Kidney glomerular epithelial cell (primary cell): ENCODE data around the gene AP2A2.

ENCODE experiments used
- DNase-seq: peaks from one replicate; lab custom pipeline; 2025; lab: John Stamatoyannopoulos, UW

AP2A2 gene

DNA sequence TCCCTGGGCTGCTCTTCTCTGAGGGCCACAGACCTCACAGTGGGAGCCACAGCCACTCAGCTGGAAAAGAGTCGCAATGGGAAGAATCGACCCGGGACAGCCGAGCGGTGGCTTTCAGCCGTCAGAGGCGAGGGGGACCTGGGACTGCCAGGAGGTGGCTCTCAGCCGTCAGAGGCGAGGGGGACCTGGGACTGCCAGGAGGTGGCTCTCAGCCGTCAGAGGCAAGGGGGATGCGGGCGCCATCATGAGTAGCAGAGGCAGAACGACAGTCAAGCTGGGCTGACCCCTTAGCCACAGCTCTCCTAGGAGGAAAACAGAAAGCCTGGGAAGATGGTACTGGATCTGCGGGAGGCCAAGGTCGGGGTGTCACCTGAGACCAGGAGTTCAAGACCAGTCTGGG lies 134.1 kb downstream of the AP2A2 start:
- no peak for DNase-seq

DNA sequence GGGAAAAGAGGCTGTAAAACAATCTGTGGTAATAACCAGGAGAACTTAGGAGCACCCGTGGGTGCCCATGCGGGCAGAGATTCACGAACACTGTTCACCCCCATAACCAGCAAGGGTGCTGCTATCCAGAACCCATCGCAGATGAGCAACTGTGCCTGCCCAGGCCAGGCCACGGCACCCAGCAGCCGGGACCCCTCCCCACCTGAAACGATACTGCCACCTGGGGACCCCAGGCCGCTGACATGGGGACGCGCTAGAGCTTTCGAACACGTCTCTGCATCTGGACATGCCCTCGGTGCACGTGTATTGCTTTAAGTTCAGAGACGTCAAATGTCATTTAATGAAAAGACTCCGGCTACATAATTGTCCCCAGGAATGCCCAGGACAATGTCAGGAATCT lies 134.7 kb downstream of the AP2A2 start:
- no peak for DNase-seq

DNA sequence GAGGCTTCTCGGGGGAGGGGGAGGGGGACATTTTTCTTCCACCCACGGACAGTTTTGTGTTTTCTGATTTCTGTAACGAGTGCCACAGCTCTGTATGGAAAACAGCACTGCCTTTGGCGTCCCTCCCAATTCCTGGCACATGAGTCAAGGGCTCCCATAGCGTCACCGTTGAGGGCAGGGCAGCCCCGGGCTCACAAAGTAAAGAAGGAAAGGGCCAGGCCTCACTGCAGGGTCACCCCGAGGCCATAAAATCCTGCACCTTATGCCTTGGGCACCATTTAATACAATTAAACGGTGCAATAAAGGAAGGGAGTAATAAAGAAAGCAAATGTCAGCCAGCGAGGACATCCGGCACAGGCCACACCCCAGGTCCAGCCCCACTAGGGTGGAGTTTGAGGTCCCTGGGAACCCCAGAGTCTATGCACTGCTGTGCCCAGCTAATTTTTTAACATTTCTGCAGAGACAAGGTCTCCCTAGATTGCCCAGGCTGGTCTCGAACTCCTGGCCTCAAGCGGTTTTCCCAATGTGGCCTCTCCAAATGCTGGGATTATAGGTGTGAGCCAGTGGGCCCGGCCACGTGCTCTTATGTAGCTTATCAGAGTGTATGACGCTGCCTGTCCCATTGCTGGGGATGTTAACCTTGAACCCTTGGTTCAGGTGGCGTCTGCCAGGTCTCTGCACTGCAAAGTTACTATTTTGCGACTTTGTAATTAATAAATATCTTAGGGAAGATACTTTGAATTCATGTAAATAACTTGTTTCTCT lies 135.4 kb downstream of the AP2A2 start:
- DNase-seq: no peak
